Right lobe of liver (tissue), 4 donors: ENCODE results near the gene CALHM3.

Experiments used
- POLR2A ChIP-seq: fragments of 450-650 bp; IDR thresholded peaks from one replicate; pipeline ENCODE4 v1.6.1; 2017; ENCODE audit warnings: antibody characterized with exemption, mild to moderate bottlenecking
- TF ChIP-seq, protein P1 (sequence below), 4 donors: fragments of 200-600 bp in 3 of 4; fragments of 450-650 bp in 1 of 4; IDR thresholded peaks; one replicate each; pipeline versions ENCODE4 v1.5.1 to v1.8.0; 2016 to 2022; ENCODE audit warnings: antibody characterized with exemption in 4 of 4, mild to moderate bottlenecking in 2 of 4
- donor health status: DM: no; HTN: no; CAD: no.
- donor health status: DM: no; HTN: no; CAD: no.
- donor health status: DM: no; HTN: yes; CAD: no.

- TF ChIP-seq, protein P1, sequence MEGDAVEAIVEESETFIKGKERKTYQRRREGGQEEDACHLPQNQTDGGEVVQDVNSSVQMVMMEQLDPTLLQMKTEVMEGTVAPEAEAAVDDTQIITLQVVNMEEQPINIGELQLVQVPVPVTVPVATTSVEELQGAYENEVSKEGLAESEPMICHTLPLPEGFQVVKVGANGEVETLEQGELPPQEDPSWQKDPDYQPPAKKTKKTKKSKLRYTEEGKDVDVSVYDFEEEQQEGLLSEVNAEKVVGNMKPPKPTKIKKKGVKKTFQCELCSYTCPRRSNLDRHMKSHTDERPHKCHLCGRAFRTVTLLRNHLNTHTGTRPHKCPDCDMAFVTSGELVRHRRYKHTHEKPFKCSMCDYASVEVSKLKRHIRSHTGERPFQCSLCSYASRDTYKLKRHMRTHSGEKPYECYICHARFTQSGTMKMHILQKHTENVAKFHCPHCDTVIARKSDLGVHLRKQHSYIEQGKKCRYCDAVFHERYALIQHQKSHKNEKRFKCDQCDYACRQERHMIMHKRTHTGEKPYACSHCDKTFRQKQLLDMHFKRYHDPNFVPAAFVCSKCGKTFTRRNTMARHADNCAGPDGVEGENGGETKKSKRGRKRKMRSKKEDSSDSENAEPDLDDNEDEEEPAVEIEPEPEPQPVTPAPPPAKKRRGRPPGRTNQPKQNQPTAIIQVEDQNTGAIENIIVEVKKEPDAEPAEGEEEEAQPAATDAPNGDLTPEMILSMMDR (IDR thresholded peaks at IDR 0.05): no peak
- no peak for TF ChIP-seq POLR2A
These were observed 7.0 kb downstream of the CALHM3 start for GRCh38 chr10:103472005-103472404.
